LoVo (cell line): Measurements from ENCODE around the gene KLK4.

ENCODE experiments used
- DNase-seq: peaks from one replicate; pipeline ENCODE4 v3.0.0-alpha.2; 2016; ENCODE audit warnings: low spot score

KLK4 gene

DNA sequence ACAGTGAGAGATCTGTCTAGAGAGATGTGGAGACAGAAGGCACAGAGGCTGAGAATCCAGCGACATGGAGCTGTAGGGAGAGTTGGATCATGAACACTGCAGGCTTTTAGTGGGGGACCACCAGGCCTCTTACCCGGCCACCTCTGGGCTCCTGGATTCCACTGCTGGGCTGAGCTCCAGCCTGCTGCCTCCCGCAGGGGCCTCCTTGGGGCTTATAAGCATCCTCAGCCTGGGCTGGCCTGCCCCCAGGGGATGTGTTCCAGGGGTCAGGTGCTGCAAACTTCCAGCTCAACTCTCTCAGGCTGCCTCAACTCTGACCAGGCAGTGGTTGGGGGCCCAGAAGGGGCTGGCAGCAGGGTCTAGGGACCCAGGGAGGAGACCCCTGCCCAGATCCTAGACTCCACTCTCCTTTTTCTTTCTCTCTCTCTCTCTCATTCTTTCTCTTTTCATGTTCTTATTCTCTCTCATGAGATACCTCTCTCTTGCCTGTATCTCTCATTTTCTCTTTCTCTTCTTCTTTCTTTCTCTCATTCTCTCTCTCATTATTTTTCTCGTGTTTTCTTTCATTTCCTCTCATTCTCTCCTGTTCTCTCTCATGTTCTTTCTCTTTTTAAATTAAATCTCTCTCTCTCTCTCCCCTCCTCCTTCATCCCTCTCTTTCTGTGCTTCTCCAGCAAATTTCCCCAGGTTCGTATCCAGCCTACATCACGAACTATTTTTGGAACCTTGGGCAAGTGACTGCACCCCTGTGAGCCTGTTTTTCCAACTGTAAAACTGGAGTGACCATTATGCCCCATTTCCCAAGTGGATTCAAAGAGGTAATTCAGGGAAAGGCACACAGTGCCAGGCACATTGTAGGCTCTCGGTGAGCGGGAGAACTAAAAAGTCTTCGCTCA is at the start of gene KLK4:
Gene KLK4 (minus strand): TSS at position 190 of the 896 bp plus-strand sequence. CDS start 657 bp downstream, outside the sequence.
- DNase-seq, result no peak

- DNase-seq, result no peak
Observed at GRCh38 chr19:50959731-50960500, 48.7 kb upstream of the KLK4 start.

- DNase-seq, result no peak
Observed at GRCh38 chr19:50957587-50957986, 46.4 kb upstream of the KLK4 start.

DNA sequence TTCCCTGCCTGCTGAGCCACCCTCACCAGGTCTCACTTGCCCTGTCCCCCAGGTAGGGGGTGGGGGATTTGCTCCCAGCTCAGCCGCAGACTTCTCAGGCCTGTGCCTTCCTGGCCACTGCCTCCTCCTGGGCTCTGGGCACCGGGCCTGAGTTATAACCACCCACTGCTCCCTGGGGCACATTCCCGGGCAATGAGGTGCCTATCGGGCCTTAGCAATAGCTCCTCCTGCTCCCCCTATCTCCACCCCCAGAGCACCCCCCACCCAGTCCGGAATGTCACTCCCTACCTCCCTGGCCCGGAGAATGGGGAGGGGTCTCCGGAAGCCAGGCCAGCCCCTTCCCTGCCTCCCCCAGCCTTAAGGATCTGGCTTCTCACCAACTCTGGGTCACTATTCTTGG is 41.7 kb upstream of the KLK4 start, which contains the start of gene KLK5:
Gene KLK5 (minus strand): TSS at position 129 of the 400 bp plus-strand sequence. CDS start 381 bp downstream, outside the sequence.
- no peak for DNase-seq

DNA sequence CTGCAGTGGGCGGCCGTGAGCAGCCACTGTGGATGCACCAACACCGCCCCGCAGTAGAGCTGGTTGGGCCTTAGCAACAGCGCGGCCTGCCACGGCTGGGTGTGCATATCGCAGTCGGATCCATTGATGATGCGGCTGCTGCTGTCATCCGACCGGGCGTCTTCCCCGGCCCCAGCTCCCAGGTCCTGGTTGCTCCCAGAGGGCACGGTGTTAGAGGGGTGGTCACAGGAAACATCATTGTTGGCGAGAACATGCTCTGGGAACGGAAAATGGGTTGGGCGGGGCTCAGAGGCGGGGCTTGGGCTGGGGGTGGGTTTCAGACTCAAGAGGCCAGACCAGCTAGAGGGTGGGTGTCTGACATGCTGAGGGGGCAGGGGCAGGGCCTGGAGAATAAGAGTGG is 38.7 kb upstream of the KLK4 start:
- DNase-seq, result no peak

- no peak for DNase-seq
Observed at GRCh38 chr19:50947123-50947522, 35.9 kb upstream of the KLK4 start.

GRCh38 chr19:50944795-50945194 is 33.6 kb upstream of the KLK4 start:
- no peak for DNase-seq

- no peak for DNase-seq
Observed at GRCh38 chr19:50943074-50943828, 32.1 kb upstream of the KLK4 start.

GRCh38 chr19:50939596-50939995 is 28.4 kb upstream of the KLK4 start:
- no peak for DNase-seq

DNA sequence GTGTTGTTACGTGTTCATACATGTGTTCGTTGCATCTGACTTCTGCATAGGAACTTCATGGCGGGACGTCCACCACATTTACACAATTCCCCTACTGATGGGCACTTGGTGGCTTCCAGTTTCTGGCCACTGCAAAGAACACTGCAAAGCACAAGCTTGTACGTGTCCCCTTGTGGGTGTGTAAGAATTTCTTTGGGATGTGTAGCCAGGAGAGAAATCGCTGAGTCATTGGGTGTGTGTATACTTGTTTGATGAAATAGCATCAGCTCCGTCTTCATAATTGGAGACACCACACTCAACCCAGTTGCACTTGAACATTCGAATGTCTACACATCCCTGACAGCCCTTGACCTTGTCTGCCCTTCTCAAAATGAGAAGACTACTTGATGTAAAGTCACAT is 22.4 kb upstream of the KLK4 start:
- DNase-seq, result peak; percentile 67

GRCh38 chr19:50932690-50933083 is 21.5 kb upstream of the KLK4 start:
- no peak for DNase-seq

DNA sequence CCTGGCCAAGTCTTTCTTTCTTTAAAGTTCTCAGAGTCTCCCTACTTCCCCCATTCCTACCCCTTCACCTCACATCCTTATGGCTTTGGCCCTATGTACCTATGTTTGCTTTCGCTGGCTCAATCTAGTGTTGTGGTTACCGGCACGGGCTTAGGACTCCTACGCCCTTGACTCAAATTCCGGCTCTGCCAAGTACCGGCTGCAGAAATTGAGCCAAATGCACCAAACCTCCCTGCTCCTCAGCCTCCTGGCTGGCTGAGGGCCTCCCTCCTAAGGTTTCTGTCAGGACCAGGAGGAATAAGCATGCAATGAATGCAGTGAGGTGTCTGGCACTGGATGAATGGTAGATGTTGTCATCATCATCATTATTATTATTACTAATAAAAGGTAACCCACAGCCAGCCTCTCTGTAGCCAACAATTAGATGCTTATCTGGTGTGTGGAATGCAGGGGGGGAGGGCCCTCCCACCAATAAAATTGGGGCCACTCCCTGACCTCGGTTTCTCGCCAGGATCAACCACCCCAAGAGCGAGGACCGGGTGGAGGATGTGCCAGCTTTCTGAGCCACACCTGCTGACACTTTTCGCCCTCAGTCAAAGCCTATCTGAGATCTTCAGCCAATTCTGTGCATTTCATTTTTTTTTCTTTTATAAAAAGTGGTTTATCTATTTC is 21.0 kb upstream of the KLK4 start:
- DNase-seq, result peak; percentile 58

DNA sequence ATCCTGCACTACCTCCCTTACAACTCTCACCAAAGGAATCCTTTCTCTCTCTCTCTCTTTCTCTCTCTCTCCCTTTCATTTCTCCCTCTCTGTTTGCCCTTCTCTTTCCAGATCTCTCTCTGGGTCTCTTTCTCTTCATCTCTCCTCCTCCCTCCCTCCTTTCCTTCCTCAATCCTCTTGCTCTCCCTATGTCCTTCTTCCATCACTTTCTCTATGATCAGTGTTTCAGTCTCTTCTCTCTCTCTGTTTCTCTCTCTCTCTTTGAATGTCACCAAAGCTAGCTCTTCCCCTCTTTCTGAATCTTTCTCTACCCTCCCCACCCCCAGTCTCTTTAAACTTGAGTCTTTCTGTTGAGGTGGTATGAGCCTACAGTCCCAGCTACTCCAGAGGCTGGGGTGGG is 19.8 kb upstream of the KLK4 start:
- no peak for DNase-seq

- DNase-seq, result no peak
Observed at GRCh38 chr19:50928831-50929230, 17.6 kb upstream of the KLK4 start.

DNA sequence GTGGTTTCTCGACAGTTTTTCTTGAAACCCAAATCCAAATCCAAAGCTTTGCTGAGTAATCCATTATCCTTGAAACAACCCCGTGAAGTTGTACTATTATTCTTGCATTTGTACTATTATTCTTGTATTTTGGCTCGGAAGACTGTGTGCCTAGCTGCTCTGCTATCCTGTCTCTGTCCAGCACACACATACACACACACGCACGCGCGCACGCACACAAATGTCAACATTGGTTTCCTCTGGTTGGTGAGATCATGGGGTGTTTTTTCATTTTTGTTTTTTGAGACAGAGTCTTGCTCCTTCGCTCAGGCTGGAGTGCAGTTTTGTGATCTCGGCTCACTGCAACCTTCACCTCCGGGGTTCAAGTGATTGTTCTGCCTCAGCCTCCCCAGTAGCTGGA is 14.9 kb upstream of the KLK4 start:
- DNase-seq, result no peak

DNA sequence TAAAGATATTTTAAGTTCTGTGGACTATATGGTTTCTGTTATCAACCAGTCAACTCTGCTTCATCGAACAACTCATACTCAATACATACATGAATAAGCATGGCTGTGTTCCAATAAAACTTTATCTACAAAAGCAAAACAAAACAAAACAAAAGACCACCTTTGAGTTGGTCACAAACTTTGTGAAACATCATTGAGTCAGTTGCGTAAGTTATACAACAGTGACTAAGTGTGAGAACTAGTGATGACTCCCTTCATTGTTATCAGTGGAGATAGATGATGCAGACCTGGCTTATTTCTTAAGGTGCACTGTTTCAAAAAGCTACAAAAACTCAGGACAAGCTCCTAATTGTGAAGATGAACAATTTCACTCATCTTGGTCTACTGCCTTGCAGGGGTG is 14.5 kb upstream of the KLK4 start:
- DNase-seq, result no peak

DNA sequence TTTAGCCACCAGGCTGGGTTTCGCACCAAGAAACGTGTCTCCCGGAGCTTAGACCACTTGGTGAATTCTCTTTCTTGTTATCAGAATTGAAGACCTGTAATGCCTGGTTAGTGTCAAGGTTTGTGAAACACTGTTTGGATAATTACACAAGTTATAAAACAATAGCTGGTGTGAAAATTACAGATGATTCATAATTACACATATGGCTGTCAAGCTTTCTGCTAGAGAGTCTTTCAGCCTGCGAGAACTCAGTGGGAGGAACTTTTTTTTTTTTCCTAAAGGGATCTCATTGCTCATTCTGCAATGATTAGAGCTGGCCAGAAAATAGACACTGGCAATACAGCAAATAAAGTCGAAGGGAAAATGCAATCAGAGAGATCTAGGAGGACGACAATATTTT is 13.4 kb upstream of the KLK4 start:
- no peak for DNase-seq

DNA sequence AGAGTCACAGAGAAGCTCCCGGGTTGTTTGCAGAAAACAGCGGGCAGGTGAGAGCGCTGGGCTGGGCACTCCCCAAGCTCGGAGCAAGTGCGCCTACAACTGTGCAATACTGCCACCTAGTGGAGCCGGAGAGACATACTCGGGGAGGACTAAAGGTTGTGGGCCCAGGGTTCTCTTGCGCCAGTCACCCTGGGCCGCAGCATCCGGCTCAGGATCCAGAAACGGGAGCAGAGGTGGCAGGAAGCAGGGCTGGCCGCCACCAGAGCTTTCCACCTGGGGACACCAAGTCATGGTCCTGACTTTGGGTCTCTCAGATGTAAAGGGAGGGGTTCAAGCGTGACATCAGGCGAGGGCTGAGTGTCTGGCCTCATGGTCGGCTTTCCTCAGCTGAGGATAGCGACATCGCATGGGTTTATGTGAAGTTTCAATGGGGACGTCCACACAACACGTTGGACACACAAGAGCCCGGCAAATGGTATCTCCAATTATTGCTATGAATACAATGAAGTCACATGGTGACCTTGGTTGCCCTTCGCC is 11.2 kb upstream of the KLK4 start:
- DNase-seq, result peak; percentile 88

- no peak for DNase-seq
Observed at GRCh38 chr19:50921426-50922316, 10.5 kb upstream of the KLK4 start.

- no peak for DNase-seq
Observed at GRCh38 chr19:50916069-50916468, 4.9 kb upstream of the KLK4 start.
